ENCODE measurements around the gene DRAXIN. TPM values are rescaled to one million over a fixed set of nuclear protein-coding genes. Genes with fewer than 3 reads are reported as not detected.

The DRAXIN gene
- total RNA-seq, 1 donor from 2014 or later = 0.21 TPM

DNA sequence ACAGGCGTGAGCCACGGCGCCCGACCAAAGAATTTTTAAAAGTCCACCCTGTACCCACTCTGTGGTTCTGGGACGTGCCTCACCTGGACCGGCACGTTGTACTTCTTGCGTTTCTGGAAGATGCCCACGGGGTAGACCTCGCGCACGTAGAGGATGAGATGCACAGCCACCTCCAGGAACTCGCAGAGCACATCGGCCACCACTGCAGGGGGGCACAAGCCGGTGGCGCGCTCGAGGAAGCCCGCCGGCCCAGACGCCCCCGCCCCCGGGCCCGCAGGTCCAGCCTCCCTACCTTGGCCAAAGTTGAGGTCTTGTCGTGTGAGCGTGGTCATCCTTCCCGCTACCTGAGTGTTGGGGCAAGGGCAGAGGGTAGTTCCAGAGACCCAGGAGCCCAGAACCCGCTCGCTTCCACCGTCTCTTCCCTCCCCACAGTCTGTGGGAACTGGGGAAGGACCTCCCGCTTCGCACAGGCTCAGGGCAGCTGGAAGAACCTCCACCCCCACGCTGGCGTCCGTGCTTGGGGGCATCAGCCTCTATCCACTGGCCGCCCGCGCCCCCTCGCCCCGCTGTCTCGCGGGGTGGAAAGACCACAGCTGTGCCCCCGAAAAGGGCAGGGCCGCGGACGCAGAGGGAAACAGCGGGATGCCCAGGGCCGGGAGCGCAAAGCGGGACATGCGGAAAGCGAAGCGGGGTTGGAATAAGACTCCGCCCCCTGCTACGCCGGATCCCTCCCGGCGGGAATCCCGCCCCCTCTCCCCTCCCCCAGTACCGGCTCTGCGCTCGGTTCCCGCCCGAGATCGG lies 11.0 kb upstream of the DRAXIN start:
- Mint-ChIP-seq H3K27ac (ENCODE audit: unreplicated experiment) (peak overlapping the region; percentile 83), H3K4me1 (ENCODE audit: unreplicated experiment) (peaks cover 21% of the 10 kb centered on the region), H3K27me3 (ENCODE audit: unreplicated experiment) (no peaks in the 10 kb centered on the region), H3K36me3 (ENCODE audit: unreplicated experiment) (peaks cover 2% of the 10 kb centered on the region), H3K9me3 (ENCODE audit: unreplicated experiment) (no peaks in the 10 kb centered on the region), H3K4me3 (ENCODE audit: unreplicated experiment) (peak overlapping the region; percentile 87)
- DNase-seq (ENCODE audit: extremely low spot score, unreplicated experiment) = peak; percentile 85
- TF ChIP-seq, protein P1, sequence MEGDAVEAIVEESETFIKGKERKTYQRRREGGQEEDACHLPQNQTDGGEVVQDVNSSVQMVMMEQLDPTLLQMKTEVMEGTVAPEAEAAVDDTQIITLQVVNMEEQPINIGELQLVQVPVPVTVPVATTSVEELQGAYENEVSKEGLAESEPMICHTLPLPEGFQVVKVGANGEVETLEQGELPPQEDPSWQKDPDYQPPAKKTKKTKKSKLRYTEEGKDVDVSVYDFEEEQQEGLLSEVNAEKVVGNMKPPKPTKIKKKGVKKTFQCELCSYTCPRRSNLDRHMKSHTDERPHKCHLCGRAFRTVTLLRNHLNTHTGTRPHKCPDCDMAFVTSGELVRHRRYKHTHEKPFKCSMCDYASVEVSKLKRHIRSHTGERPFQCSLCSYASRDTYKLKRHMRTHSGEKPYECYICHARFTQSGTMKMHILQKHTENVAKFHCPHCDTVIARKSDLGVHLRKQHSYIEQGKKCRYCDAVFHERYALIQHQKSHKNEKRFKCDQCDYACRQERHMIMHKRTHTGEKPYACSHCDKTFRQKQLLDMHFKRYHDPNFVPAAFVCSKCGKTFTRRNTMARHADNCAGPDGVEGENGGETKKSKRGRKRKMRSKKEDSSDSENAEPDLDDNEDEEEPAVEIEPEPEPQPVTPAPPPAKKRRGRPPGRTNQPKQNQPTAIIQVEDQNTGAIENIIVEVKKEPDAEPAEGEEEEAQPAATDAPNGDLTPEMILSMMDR (IDR thresholded peaks at IDR 0.05) = no peak

- Mint-ChIP-seq H3K9me3 (ENCODE audit: unreplicated experiment) (no peaks in the 10 kb centered on the region), H3K4me3 (ENCODE audit: unreplicated experiment) (peak within 1 kb of the TSS; percentile 87), H3K27ac (ENCODE audit: unreplicated experiment) (peak within 1 kb of the TSS; percentile 87), H3K36me3 (ENCODE audit: unreplicated experiment) (no peaks in the 10 kb centered on the region), H3K4me1 (ENCODE audit: unreplicated experiment) (peaks cover 21% of the 10 kb centered on the region), H3K27me3 (ENCODE audit: unreplicated experiment) (no peaks in the 10 kb centered on the region)
- DNase-seq (ENCODE audit: extremely low spot score, unreplicated experiment) = peak; percentile 95
- TF ChIP-seq, protein P1 (IDR thresholded peaks at IDR 0.05) = no peak
These were observed 10.3 kb upstream of the DRAXIN start, which contains the start of gene MAD2L2 for GRCh38 chr1:11681071-11681771. Gene MAD2L2 (minus strand): TSS chr1:11681148. CDS start chr1:11680601, 547 bp downstream.

DNA sequence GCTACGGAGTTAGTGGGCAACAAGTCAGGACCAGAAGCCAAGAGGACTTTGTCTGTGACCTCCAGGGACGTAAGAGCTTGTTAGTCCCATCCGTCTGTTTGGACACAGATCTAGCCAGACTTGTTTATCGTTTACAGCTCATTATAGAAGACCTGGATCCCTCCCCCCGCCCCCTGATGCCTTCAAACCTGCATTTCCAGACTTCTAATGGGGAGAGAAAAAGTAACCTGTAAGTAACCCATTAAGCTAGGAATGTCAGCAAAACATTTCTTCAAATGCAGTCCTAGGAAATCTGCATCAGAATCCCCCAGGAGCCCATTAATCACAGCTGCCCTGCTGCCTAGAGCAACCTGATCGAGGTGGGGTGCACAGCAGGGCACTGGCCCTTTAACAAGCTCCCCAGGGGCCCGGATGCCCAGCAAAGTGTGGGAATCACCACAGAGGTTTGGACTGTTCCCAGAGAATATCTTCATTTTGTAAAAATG lies 9.2 kb upstream of the DRAXIN start:
- TF ChIP-seq, protein P1 (IDR thresholded peaks at IDR 0.05) = no peak
- Mint-ChIP-seq H3K4me3 (ENCODE audit: unreplicated experiment) (no peak overlapping the region), H3K4me1 (ENCODE audit: unreplicated experiment) (peaks cover 21% of the 10 kb centered on the region), H3K9me3 (ENCODE audit: unreplicated experiment) (no peaks in the 10 kb centered on the region), H3K36me3 (ENCODE audit: unreplicated experiment) (no peaks in the 10 kb centered on the region), H3K27ac (ENCODE audit: unreplicated experiment) (peak overlapping the region; percentile 52), H3K27me3 (ENCODE audit: unreplicated experiment) (no peaks in the 10 kb centered on the region)
- no peak for DNase-seq (ENCODE audit: extremely low spot score, unreplicated experiment)

GRCh38 chr1:11682799-11683198 lies 8.7 kb upstream of the DRAXIN start:
- no peaks in the 10 kb centered on the region for H3K36me3 Mint-ChIP-seq (ENCODE audit: unreplicated experiment)
- H3K4me1 Mint-ChIP-seq (ENCODE audit: unreplicated experiment) = peaks cover 21% of the 10 kb centered on the region
- no peaks in the 10 kb centered on the region for H3K9me3 Mint-ChIP-seq (ENCODE audit: unreplicated experiment)
- H3K27me3 Mint-ChIP-seq (ENCODE audit: unreplicated experiment) = peaks cover 3% of the 10 kb centered on the region
- no peak overlapping the region for H3K27ac Mint-ChIP-seq (ENCODE audit: unreplicated experiment)
- no peak for DNase-seq (ENCODE audit: extremely low spot score, unreplicated experiment)
- H3K4me3 Mint-ChIP-seq (ENCODE audit: unreplicated experiment) = no peak overlapping the region
- TF ChIP-seq, protein P1 (IDR thresholded peaks at IDR 0.05) = no peak

- Mint-ChIP-seq H3K36me3 (ENCODE audit: unreplicated experiment) (no peaks in the 10 kb centered on the region), H3K27ac (ENCODE audit: unreplicated experiment) (no peak overlapping the region), H3K4me3 (ENCODE audit: unreplicated experiment) (no peak overlapping the region), H3K27me3 (ENCODE audit: unreplicated experiment) (peaks cover 11% of the 10 kb centered on the region), H3K9me3 (ENCODE audit: unreplicated experiment) (no peaks in the 10 kb centered on the region), H3K4me1 (ENCODE audit: unreplicated experiment) (peaks cover 17% of the 10 kb centered on the region)
- no peak for DNase-seq (ENCODE audit: extremely low spot score, unreplicated experiment)
- TF ChIP-seq, protein P1 (IDR thresholded peaks at IDR 0.05) = no peak
These were observed 7.4 kb upstream of the DRAXIN start for GRCh38 chr1:11684070-11684469.
